ENCODE results near the gene CHTOP. TPM values are rescaled to one million over a fixed set of nuclear protein-coding genes. Genes with fewer than 3 reads are reported as not detected.
"Not testable (repeated sequence)": the region's sequence is repeated elsewhere in the genome, so short reads cannot be mapped to it uniquely, and the experiment has no call there.

Gene CHTOP
- polyA plus RNA-seq, 1 donor from 2014 or later, result 159 TPM

GRCh38 chr1:153671628-153672353, 37.9 kb downstream of the CHTOP start:
- H2AFZ ChIP-seq (ENCODE audit: low read depth, low read length), result peak overlapping the region; percentile 21
- H3K4me2 ChIP-seq (ENCODE audit: low read length), result peak overlapping the region; percentile 4
- H3K9ac ChIP-seq (ENCODE audit: low read length), result peak overlapping the region; percentile 42
- not testable (repeated sequence) for H3K9me2 ChIP-seq (ENCODE audit: insufficient read depth, low read length); H3K27me3 ChIP-seq (ENCODE audit: insufficient read depth, low read depth, low read length); H3K9me3 ChIP-seq (ENCODE audit: low read length); H4K20me1 ChIP-seq (ENCODE audit: insufficient read depth); H3F3A ChIP-seq (ENCODE audit: insufficient read depth, low read length, poor library complexity, severe bottlenecking)
- peak overlapping the region; percentile 85 for H3K4me3 ChIP-seq (ENCODE audit: low read length)
- H3K79me2 ChIP-seq (replicated peaks; ENCODE audit: insufficient read depth, low read length), result peaks cover 30% of the 10 kb centered on the region
- H3K27ac ChIP-seq (ENCODE audit: low read length), result peak overlapping the region; percentile 64
- peaks cover 20% of the 10 kb centered on the region for H3K36me3 ChIP-seq (ENCODE audit: insufficient read depth, low read length)
- TF ChIP-seq CTCF (IDR thresholded peaks at IDR 0.05; ENCODE audit: poor library complexity, severe bottlenecking), result peak; percentile 35

DNA sequence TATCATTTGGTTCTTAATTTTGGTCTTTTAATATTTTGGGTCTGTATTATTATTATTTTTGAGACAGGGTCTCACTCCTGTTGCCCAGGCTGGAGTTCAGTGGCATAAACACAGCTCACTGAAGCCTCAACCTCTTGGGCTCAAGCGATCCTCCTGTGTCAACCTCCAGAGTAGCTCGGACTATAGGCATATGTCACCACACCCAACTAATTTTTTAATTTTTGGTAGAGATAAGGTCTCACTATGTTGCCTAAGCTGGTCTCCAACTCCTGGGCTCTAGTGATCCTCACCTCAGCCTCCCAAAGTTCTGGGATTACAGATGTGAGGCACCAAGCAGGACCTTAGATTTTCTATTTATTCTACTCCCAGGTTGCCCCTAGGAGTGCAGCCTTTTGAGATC, 39.6 kb downstream of the CHTOP start:
- Histone ChIP-seq H3K4me3 (ENCODE audit: low read length) (no peak overlapping the region), H3K9me3 (ENCODE audit: low read length) (no peaks in the 10 kb centered on the region), H3K9ac (ENCODE audit: low read length) (no peak overlapping the region), H3K27ac (ENCODE audit: low read length) (no peak overlapping the region), H2AFZ (ENCODE audit: low read depth, low read length) (no peak overlapping the region), H3F3A (ENCODE audit: insufficient read depth, low read length, poor library complexity, severe bottlenecking) (no peaks in the 10 kb centered on the region), H3K27me3 (ENCODE audit: insufficient read depth, low read depth, low read length) (peaks cover 14% of the 10 kb centered on the region), H3K9me2 (ENCODE audit: insufficient read depth, low read length) (no peaks in the 10 kb centered on the region), H3K36me3 (ENCODE audit: insufficient read depth, low read length) (peaks cover 8% of the 10 kb centered on the region), H3K79me2 (replicated peaks; ENCODE audit: insufficient read depth, low read length) (peaks cover 23% of the 10 kb centered on the region), H3K4me2 (ENCODE audit: low read length) (no peak overlapping the region), H4K20me1 (ENCODE audit: insufficient read depth) (no peaks in the 10 kb centered on the region)
- no peak for TF ChIP-seq RAD21 (conservative IDR thresholded peaks at IDR 0.05)
- TF ChIP-seq, protein P1, sequence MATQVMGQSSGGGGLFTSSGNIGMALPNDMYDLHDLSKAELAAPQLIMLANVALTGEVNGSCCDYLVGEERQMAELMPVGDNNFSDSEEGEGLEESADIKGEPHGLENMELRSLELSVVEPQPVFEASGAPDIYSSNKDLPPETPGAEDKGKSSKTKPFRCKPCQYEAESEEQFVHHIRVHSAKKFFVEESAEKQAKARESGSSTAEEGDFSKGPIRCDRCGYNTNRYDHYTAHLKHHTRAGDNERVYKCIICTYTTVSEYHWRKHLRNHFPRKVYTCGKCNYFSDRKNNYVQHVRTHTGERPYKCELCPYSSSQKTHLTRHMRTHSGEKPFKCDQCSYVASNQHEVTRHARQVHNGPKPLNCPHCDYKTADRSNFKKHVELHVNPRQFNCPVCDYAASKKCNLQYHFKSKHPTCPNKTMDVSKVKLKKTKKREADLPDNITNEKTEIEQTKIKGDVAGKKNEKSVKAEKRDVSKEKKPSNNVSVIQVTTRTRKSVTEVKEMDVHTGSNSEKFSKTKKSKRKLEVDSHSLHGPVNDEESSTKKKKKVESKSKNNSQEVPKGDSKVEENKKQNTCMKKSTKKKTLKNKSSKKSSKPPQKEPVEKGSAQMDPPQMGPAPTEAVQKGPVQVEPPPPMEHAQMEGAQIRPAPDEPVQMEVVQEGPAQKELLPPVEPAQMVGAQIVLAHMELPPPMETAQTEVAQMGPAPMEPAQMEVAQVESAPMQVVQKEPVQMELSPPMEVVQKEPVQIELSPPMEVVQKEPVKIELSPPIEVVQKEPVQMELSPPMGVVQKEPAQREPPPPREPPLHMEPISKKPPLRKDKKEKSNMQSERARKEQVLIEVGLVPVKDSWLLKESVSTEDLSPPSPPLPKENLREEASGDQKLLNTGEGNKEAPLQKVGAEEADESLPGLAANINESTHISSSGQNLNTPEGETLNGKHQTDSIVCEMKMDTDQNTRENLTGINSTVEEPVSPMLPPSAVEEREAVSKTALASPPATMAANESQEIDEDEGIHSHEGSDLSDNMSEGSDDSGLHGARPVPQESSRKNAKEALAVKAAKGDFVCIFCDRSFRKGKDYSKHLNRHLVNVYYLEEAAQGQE (IDR thresholded peaks at IDR 0.05; ENCODE audit: borderline replicate concordance), result no peak
- no peak for TF ChIP-seq CTCF (IDR thresholded peaks at IDR 0.05; ENCODE audit: poor library complexity, severe bottlenecking)
- TF ChIP-seq SMC3 (conservative IDR thresholded peaks at IDR 0.05; ENCODE audit: poor library complexity), result no peak
- no peak for TF ChIP-seq EP300 (conservative IDR thresholded peaks at IDR 0.05; ENCODE audit: poor library complexity, severe bottlenecking)
- no peak for TF ChIP-seq EZH2 (IDR thresholded peaks at IDR 0.05; ENCODE audit: borderline replicate concordance, insufficient read depth, low read length, poor library complexity, severe bottlenecking)
- no peak for TF ChIP-seq TAF1 (IDR thresholded peaks at IDR 0.05; ENCODE audit: low read depth)
- no peak for TF ChIP-seq POLR2AphosphoS5 (IDR thresholded peaks at IDR 0.05)
- TF ChIP-seq MXI1 (conservative IDR thresholded peaks at IDR 0.05; ENCODE audit: poor library complexity, severe bottlenecking), result no peak
